Vagina (tissue), 2 donors: ENCODE data around the gene ZEB2.

ENCODE experiments used
- CTCF ChIP-seq, 3 experiments: fragments of 450-650 bp in 2 of 3; fragments of 200-600 bp in 1 of 3; sonication (generic) in 1 of 3; IDR thresholded peaks; one replicate each; pipeline ENCODE4 v1.5.1; 2017 to 2019; ENCODE audit warnings: antibody characterized with exemption in 3 of 3, mild to moderate bottlenecking in 2 of 3, moderate library complexity in 2 of 3
- POLR2A ChIP-seq, 2 donors: fragments of 450-650 bp; IDR thresholded peaks; one replicate each; pipeline ENCODE4 v1.6.1; 2017; ENCODE audit warnings: antibody characterized with exemption in 2 of 2, mild to moderate bottlenecking in 2 of 2, moderate library complexity in 2 of 2

- TF ChIP-seq CTCF (IDR thresholded peaks at IDR 0.05): no peak
- no peak for TF ChIP-seq POLR2A (IDR thresholded peaks at IDR 0.05)
Measured at GRCh38 chr2:144505245-144505831, 14.6 kb downstream of the ZEB2 start.
